DOHH2 (cell line): ENCODE measurements around the gene PLCG2.
A peak's percentile ranks its signal among the peaks of the same experiment; 100 is the strongest.

Source experiments
- H3F3A ChIP-seq: fragments of 200-600 bp; sonication (generic), shearing (Covaris generic); 2 replicates; pipeline ENCODE4 v1.6.0; 2016; ENCODE audit warnings: antibody characterized with exemption, mild to moderate bottlenecking; ENCODE audit not compliant: control insufficient read depth, insufficient read depth
- H3K27ac ChIP-seq: fragments of 200-600 bp; sonication (generic); 2 replicates; pipeline ENCODE4 v1.5.1; 2014; ENCODE audit warnings: low read depth, mild to moderate bottlenecking, low read length, moderate library complexity
- H3K27me3 ChIP-seq: fragments of 200-600 bp; sonication (generic); 2 replicates; pipeline ENCODE4 v1.6.1; 2014; ENCODE audit warnings: mild to moderate bottlenecking, low read length, mixed read lengths; ENCODE audit not compliant: control insufficient read depth
- H3K36me3 ChIP-seq: fragments of 200-600 bp; sonication (generic); 2 replicates; pipeline ENCODE4 v1.6.1; 2014; ENCODE audit warnings: mild to moderate bottlenecking, low read length, moderate library complexity, mixed read lengths; ENCODE audit not compliant: control insufficient read depth
- H3K4me1 ChIP-seq: fragments of 200-600 bp; sonication (generic); 2 replicates; pipeline ENCODE4 v1.6.1; 2014; ENCODE audit warnings: mild to moderate bottlenecking, low read length, mixed read lengths; ENCODE audit not compliant: control insufficient read depth
- H3K4me2 ChIP-seq: fragments of 200-600 bp; sonication (generic); 2 replicates; pipeline ENCODE4 v1.6.0; 2014; ENCODE audit warnings: mild to moderate bottlenecking, low read length, moderate library complexity
- H3K4me3 ChIP-seq: fragments of 200-600 bp; sonication (generic); 2 replicates; pipeline ENCODE4 v1.5.1; 2014; ENCODE audit warnings: mild to moderate bottlenecking, low read length, mixed read lengths
- H3K79me2 ChIP-seq: fragments of 200-600 bp; sonication (generic); 2 replicates; pipeline ENCODE4 v1.6.1; 2014; ENCODE audit warnings: mild to moderate bottlenecking, low read length, mixed read lengths; ENCODE audit not compliant: control insufficient read depth
- H3K9me2 ChIP-seq: fragments of 200-600 bp; sonication (generic); replicated peaks from 2 replicates; pipeline ENCODE4 v1.6.1; 2014; ENCODE audit warnings: mild to moderate bottlenecking, low read length, mixed read lengths; ENCODE audit not compliant: control insufficient read depth
- H3K9me3 ChIP-seq: fragments of 200-600 bp; sonication (generic); 2 replicates; pipeline ENCODE4 v1.6.1; 2014; ENCODE audit warnings: antibody characterized with exemption, low read length, mixed read lengths; ENCODE audit not compliant: control insufficient read depth, insufficient read depth
- H4K20me1 ChIP-seq: fragments of 200-600 bp; sonication (generic); 2 replicates; pipeline ENCODE4 v1.6.0; 2014; ENCODE audit warnings: low read depth, mild to moderate bottlenecking, antibody characterized with exemption, low read length, moderate library complexity; ENCODE audit not compliant: control insufficient read depth, insufficient read depth
- CTCF ChIP-seq: fragments of 200-600 bp; sonication (generic); IDR thresholded peaks from one replicate; pipeline ENCODE4 v1.5.1; 2014; ENCODE audit warnings: antibody characterized with exemption, mild to moderate bottlenecking, low read depth, low read length; ENCODE audit not compliant: poor library complexity, severe bottlenecking
- EZH2phosphoT487 ChIP-seq: fragments of 200-600 bp; sonication (generic); IDR thresholded peaks from 2 replicates; pipeline ENCODE4 v1.6.1; 2017; ENCODE audit warnings: borderline replicate concordance, mild to moderate bottlenecking, antibody characterized with exemption, low read length, moderate library complexity, mixed read lengths

Gene PLCG2

GRCh38 chr16:81832801-81833547, 53.9 kb downstream of the PLCG2 start:
- no peak for TF ChIP-seq CTCF
- no peak for TF ChIP-seq EZH2phosphoT487
- Histone ChIP-seq H3K27me3 (no peaks in the 10 kb centered on the region), H3K4me1 (peaks cover 97% of the 10 kb centered on the region), H3K4me2 (peak overlapping the region; percentile 99), H4K20me1 (no peaks in the 10 kb centered on the region), H3F3A (peaks cover 41% of the 10 kb centered on the region), H3K9me2 (no peaks in the 10 kb centered on the region), H3K27ac (peak overlapping the region; percentile 100), H3K9me3 (no peaks in the 10 kb centered on the region), H3K79me2 (peaks cover 95% of the 10 kb centered on the region), H3K4me3 (peak overlapping the region; percentile 80), H3K36me3 (peaks cover 83% of the 10 kb centered on the region)

- Histone ChIP-seq H3F3A (peaks cover 41% of the 10 kb centered on the region), H3K27ac (peak overlapping the region; percentile 100), H3K9me3 (no peaks in the 10 kb centered on the region), H3K4me1 (peaks cover 98% of the 10 kb centered on the region), H3K36me3 (peaks cover 82% of the 10 kb centered on the region), H3K4me2 (peak overlapping the region; percentile 53), H4K20me1 (no peaks in the 10 kb centered on the region), H3K79me2 (peaks cover 97% of the 10 kb centered on the region), H3K9me2 (no peaks in the 10 kb centered on the region), H3K27me3 (no peaks in the 10 kb centered on the region), H3K4me3 (peak overlapping the region; percentile 33)
- TF ChIP-seq CTCF: no peak
These were observed 54.7 kb downstream of the PLCG2 start for GRCh38 chr16:81833751-81834150.

GRCh38 chr16:81834868-81835267, 55.8 kb downstream of the PLCG2 start:
- H3K4me1 ChIP-seq: peaks cover 98% of the 10 kb centered on the region
- peak overlapping the region; percentile 100 for H3K27ac ChIP-seq
- peaks cover 36% of the 10 kb centered on the region for H3F3A ChIP-seq
- H3K4me2 ChIP-seq: peak overlapping the region; percentile 53
- H3K27me3 ChIP-seq: no peaks in the 10 kb centered on the region
- peaks cover 82% of the 10 kb centered on the region for H3K36me3 ChIP-seq
- no peaks in the 10 kb centered on the region for H3K9me2 ChIP-seq
- peaks cover 97% of the 10 kb centered on the region for H3K79me2 ChIP-seq
- TF ChIP-seq EZH2phosphoT487 (no peak), CTCF (no peak)
- peak overlapping the region; percentile 33 for H3K4me3 ChIP-seq
- no peaks in the 10 kb centered on the region for H3K9me3 ChIP-seq
- no peaks in the 10 kb centered on the region for H4K20me1 ChIP-seq
